ENCODE measurements around the gene CLDN11. TPM values are rescaled to one million over a fixed set of nuclear protein-coding genes. Genes with fewer than 3 reads are reported as not detected.

The CLDN11 gene
- total and polyA plus RNA-seq, 2 donors (not counting 1 experiment from before 2014, with no cell fraction given), result 131 to 316 TPM

GRCh38 chr3:170477395-170477794, 58.7 kb downstream of the CLDN11 start:
- no peaks in the 10 kb centered on the region for H3K79me2 ChIP-seq (ENCODE audit: control insufficient read depth, insufficient read depth, low read length)
- no peak for TF ChIP-seq EZH2 (IDR thresholded peaks at IDR 0.05; ENCODE audit: low read length, missing control alignments)
- no peak for TF ChIP-seq CTCF (conservative IDR thresholded peaks at IDR 0.05 in 1 of 2, IDR thresholded peaks at IDR 0.05 in 1 of 2; ENCODE audit: low read depth in 1 of 2, low read length in 2 of 2)

GRCh38 chr3:170480111-170480510, 61.4 kb downstream of the CLDN11 start:
- Histone ChIP-seq H4K20me1 (ENCODE audit: control insufficient read depth, extremely low read depth, insufficient read depth, low read length) (no peaks in the 10 kb centered on the region), H3K27me3 (ENCODE audit: control insufficient read depth, insufficient read depth, low read length) (no peaks in the 10 kb centered on the region), H3K27ac (ENCODE audit: insufficient read depth, low read length) (no peak overlapping the region), H3K9ac (ENCODE audit: insufficient read depth, low read length) (no peak overlapping the region), H2AFZ (ENCODE audit: low read length) (no peak overlapping the region), H3K4me2 (ENCODE audit: extremely low read depth, insufficient read depth, low read length) (no peak overlapping the region), H3K36me3 (ENCODE audit: control insufficient read depth, insufficient read depth, low read length) (no peaks in the 10 kb centered on the region), H3K79me2 (ENCODE audit: control insufficient read depth, insufficient read depth, low read length) (no peaks in the 10 kb centered on the region), H3K4me1 (ENCODE audit: control insufficient read depth, extremely low read depth, insufficient read depth, low read length) (peaks cover 10% of the 10 kb centered on the region), H3K9me3 (ENCODE audit: control insufficient read depth, insufficient read depth, low read depth, low read length) (no peaks in the 10 kb centered on the region), H3K4me3 (replicated peaks in 1 of 4; ENCODE audit: control extremely low read depth in 1 of 4, insufficient read depth in 1 of 4, low read depth in 3 of 4, low read length in 4 of 4) (no peak overlapping the region)
- DNase-seq (ENCODE audit: low read depth in 2 of 2), result no peak
- TF ChIP-seq EZH2 (IDR thresholded peaks at IDR 0.05; ENCODE audit: low read length, missing control alignments), result no peak
- TF ChIP-seq CTCF (conservative IDR thresholded peaks at IDR 0.05 in 1 of 2, IDR thresholded peaks at IDR 0.05 in 1 of 2; ENCODE audit: low read depth in 1 of 2, low read length in 2 of 2), result no peak

More at GRCh38 chr3:170477395-170477794, 58.7 kb downstream of the CLDN11 start:
- Histone ChIP-seq H3K4me1 (ENCODE audit: control insufficient read depth, extremely low read depth, insufficient read depth, low read length) (peaks cover 10% of the 10 kb centered on the region), H2AFZ (ENCODE audit: low read length) (no peak overlapping the region), H4K20me1 (ENCODE audit: control insufficient read depth, extremely low read depth, insufficient read depth, low read length) (no peaks in the 10 kb centered on the region), H3K27ac (ENCODE audit: insufficient read depth, low read length) (no peak overlapping the region), H3K4me3 (replicated peaks in 1 of 4; ENCODE audit: control extremely low read depth in 1 of 4, insufficient read depth in 1 of 4, low read depth in 3 of 4, low read length in 4 of 4) (no peak overlapping the region), H3K9ac (ENCODE audit: insufficient read depth, low read length) (no peak overlapping the region), H3K4me2 (ENCODE audit: extremely low read depth, insufficient read depth, low read length) (no peak overlapping the region), H3K36me3 (ENCODE audit: control insufficient read depth, insufficient read depth, low read length) (no peaks in the 10 kb centered on the region), H3K9me3 (ENCODE audit: control insufficient read depth, insufficient read depth, low read depth, low read length) (no peaks in the 10 kb centered on the region), H3K27me3 (ENCODE audit: control insufficient read depth, insufficient read depth, low read length) (no peaks in the 10 kb centered on the region)
- DNase-seq (ENCODE audit: low read depth in 2 of 2), result peak; percentile 43 to 47

- Histone ChIP-seq H3K27me3 (ENCODE audit: control insufficient read depth, insufficient read depth, low read length) (no peaks in the 10 kb centered on the region), H3K27ac (ENCODE audit: insufficient read depth, low read length) (no peak overlapping the region), H4K20me1 (ENCODE audit: control insufficient read depth, extremely low read depth, insufficient read depth, low read length) (no peaks in the 10 kb centered on the region), H3K36me3 (ENCODE audit: control insufficient read depth, insufficient read depth, low read length) (no peaks in the 10 kb centered on the region), H2AFZ (ENCODE audit: low read length) (no peak overlapping the region), H3K9ac (ENCODE audit: insufficient read depth, low read length) (no peak overlapping the region), H3K79me2 (ENCODE audit: control insufficient read depth, insufficient read depth, low read length) (no peaks in the 10 kb centered on the region), H3K9me3 (ENCODE audit: control insufficient read depth, insufficient read depth, low read depth, low read length) (no peaks in the 10 kb centered on the region), H3K4me2 (ENCODE audit: extremely low read depth, insufficient read depth, low read length) (no peak overlapping the region), H3K4me3 (replicated peaks in 1 of 4; ENCODE audit: control extremely low read depth in 1 of 4, insufficient read depth in 1 of 4, low read depth in 3 of 4, low read length in 4 of 4) (no peak overlapping the region), H3K4me1 (ENCODE audit: control insufficient read depth, extremely low read depth, insufficient read depth, low read length) (peaks cover 1% of the 10 kb centered on the region)
- DNase-seq (ENCODE audit: low read depth in 2 of 2), result no peak
- TF ChIP-seq EZH2 (IDR thresholded peaks at IDR 0.05; ENCODE audit: low read length, missing control alignments) (no peak), CTCF (conservative IDR thresholded peaks at IDR 0.05 in 1 of 2, IDR thresholded peaks at IDR 0.05 in 1 of 2; ENCODE audit: low read depth in 1 of 2, low read length in 2 of 2) (no peak)
Observed at GRCh38 chr3:170482199-170482598, 63.5 kb downstream of the CLDN11 start.

Data from fibroblast of lung (primary cell).